HG03558 (cell line): Measurements from ENCODE around the gene SLC38A5.
"Not testable (repeated sequence)": the region's sequence is repeated elsewhere in the genome, so short reads cannot be mapped to it uniquely, and the experiment has no call there.

Experiments used
- ATAC-seq: cut with Tn5 transposase; IDR thresholded peaks from one replicate; pipeline ENCODE4 v1.9.1; 2021; ENCODE audit warnings: moderate number of reproducible peaks; ENCODE audit not compliant: unreplicated experiment; ENCODE audit errors: extremely low read depth

The SLC38A5 gene

DNA sequence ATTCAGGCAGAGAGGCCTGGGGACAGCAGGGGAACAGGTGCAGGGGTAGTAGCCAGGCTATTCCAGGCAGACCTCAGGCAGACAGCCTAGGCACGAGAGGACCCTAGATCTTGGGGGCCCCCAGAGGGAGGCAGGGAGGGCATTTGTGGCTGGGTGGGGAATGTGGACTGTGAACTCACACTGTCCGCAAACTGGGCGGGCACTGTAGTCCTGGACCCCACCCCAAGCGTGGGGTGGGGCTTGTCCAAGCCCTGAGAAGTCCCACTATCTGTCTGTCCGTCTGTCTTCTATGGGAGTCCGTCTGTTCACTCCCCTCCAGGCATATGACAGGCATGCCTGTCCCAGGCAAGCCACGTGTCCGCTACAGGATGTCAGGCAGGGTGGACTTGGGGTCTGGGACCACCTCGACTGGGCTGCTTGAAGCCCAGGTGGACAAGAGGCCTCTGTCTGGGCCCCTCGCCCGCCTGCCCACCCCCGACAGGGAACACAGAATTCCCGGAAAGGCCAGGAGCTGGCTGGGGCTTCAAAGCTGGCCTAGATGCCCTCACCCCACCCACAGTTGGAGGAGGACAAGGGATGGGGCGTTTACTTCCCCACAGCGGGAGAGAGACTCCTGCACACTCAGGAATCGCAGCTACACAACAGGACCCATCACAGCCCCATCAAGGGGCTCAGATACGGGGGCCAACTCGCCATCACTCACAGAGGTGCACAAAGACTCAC, at the start of gene SLC38A5:
Gene SLC38A5 (minus strand): TSS at position 151 of the 723 bp plus-strand sequence. CDS start 2,336 bp downstream, outside the sequence.
- no peak for ATAC-seq

DNA sequence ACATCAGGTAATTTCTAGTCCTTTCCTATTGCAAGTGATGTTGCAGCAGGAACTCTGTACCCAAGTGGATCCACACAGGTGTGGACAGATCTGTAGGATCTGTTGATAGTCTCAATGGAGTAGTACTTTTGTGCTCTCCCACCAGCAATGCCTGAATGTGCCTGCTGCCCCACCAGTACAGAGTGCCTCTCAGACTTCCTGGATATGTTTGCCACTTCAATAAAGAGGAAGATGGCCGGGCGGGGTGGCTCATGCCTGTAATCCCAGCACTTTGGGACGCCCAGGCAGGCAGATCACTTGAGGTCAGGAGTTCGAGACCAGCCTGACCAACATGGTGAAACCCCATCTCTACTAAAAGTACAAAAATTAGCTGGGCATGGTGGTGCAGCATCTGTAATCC, 49.4 kb upstream of the SLC38A5 start:
- not testable (repeated sequence) for ATAC-seq

DNA sequence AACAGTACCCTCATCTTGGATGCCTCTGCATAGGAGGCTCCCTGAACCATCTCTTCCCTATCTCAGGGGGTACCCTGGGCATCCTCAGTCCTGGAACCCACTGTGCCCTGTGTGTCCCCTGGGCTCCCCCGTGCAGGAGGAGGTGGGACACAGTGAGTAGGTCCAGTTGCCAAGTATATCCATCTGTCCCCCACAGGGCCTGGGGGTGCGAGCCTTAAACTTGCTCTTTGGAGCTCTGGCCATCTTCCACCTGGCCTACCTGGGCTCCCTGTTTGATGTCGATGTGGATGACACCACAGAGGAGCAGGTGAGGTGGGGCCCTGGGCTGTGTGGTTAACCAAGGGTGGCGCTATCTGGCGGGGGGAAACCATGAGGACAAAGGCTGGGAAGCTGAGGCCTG, 46.9 kb upstream of the SLC38A5 start:
- no peak for ATAC-seq

DNA sequence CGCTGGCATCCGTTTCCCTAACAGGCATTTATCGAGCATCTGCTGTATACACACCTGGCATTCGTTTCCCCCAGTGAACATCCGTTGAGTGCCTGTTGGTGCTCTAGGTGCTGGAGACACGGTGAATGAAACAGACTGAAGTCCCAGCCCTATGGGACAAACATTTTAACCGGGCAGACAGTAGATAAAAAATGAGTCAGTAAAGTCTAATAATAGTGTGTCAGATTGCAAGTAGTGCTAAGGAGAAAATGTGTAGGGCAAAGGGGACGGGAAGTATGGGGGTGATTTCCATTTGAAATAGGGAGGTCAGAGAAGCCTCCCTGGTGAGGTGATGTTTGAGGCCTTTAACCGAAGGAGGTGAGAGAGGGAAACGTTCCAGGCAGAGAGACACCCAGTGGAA, 46.2 kb upstream of the SLC38A5 start:
- no peak for ATAC-seq

DNA sequence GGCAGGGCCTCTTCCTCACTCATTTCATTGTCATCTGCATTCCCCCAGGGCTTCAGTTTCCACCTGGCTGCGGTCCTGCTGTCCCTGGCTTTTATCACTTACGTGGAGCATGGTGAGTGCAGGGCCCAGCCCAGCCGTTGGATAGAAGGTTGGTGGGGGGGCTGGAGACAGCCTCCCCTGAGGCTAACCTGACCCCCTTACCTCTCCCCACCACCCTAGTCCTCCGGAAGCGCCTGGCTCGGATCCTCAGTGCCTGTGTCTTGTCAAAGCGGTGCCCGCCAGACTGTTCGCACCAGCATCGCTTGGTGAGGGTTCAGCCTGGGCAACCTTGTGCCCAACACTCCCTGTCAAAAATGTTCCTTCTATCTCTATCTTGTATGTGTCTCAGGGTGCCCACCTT, 45.8 kb upstream of the SLC38A5 start:
- no peak for ATAC-seq

DNA sequence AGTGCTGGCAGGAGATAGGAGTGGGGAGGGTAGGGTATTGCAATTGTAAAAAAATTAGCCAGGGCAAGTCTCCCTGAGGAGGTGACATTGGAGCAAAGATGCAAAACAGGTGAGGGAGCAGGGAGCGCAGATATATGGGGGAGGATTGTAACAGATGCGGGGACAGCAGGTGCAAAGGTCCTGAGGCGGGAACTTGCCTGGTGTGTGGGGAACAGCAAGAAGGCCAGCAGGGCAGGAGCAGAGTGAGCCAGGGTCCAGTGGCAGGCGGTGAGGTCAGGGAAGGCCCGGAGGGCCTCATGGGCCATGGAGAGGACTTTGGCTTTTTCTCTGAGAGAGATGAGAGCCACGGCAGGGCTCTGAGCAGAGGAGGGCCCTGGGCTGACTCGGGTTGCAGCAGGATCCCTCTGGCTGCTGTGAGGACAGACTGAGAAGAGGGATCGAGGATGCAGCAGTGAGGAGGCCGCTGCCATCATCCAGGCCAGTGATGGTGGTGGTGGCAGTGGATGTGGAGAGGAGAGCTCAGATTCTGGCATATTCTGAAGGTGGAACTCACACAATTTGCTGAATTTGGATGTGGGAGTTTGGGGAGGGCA, 44.9 kb upstream of the SLC38A5 start:
- no peak for ATAC-seq

DNA sequence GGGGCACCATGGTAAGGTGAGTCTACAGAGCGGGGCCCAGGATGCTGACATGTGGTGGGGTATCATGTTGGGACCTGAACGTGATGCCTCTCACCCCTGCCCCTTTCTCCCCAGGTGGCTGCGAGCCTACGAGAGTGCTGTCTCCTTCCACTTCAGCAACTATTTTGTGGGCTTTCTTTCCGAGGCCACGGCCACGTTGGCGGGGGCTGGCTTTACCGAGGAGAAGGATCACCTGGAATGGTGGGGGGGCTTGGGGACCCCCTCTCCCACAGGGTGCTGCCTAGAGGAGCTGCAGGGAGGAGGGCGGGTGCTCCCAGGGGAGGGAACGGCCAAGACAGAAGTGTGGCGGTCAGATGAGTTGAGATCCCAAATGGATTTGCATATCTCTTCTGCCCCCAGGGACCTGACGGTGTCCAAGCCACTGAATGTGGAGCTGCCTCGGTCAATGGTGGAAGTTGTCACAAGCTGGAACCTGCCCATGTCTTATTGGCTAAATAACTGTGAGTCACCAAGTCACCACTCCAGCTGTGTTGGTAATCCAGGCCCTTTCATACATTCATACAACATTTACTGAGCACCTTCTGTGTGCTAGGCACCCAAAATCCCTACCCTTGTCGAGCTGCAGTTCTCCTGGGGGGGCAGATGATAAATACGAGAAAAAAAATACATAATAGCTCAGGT, 44.2 kb upstream of the SLC38A5 start:
- no peak for ATAC-seq

DNA sequence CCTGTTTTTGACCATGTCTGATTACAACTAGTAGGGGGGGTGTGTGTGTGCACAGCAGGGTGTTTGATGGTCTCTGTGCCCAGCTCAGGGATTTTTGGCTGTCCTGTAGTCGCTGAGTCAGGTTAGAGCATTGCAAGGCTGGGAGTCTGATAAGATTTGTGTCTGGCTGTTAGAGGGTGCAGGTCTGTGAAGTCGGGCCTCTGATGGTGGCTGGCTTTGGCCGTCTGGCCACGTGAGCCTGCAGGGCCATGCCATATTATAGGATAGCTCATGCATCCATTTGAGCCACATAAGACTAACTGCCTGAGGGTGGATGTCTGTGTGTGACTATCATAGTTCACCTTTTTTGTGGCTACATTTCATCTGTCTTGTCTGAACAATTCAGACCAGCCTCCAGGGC, 43.6 kb upstream of the SLC38A5 start:
- no peak for ATAC-seq

DNA sequence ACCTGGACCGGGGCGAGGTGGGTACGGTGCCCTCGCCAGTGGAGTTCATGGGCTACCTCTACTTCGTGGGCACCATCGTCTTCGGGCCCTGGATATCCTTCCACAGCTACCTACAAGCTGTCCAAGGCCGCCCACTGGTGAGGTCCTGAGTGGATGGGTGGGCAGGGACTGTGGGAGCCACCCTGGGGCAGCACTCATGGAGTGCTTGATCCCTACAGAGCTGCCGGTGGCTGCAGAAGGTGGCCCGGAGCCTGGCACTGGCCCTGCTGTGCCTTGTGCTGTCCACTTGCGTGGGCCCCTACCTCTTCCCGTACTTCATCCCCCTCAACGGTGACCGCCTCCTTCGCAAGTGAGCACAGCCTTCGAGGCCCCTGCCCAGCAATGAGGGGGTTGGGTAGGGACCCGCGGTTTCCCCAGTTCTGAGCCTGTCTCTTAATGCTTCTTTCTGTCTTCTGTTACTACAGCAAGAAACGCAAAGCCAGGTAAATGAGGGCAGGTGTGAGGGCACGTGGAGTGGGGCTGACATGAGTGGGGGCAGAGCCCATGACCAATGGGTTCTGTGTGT, 42.4 kb upstream of the SLC38A5 start:
- no peak for ATAC-seq

DNA sequence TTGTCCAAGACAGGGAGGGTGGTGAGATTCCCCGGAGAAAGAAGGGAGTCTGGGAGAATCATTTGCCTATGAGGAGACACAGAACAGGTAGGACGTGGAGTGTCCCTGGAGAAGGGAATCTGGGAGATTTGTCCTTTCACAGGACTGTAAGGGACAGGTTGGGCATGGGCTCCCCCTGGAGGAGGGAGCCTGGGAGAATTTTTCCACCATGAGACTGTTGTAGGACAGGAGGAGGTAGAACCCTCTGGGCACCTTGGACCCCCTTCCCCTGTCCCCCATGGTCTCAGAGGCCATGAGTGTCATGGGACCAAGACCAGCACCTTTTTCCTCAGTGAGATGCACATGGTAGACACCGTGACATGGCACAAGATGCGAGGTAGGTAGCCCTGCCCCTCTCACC, 41.5 kb upstream of the SLC38A5 start:
- no peak for ATAC-seq

DNA sequence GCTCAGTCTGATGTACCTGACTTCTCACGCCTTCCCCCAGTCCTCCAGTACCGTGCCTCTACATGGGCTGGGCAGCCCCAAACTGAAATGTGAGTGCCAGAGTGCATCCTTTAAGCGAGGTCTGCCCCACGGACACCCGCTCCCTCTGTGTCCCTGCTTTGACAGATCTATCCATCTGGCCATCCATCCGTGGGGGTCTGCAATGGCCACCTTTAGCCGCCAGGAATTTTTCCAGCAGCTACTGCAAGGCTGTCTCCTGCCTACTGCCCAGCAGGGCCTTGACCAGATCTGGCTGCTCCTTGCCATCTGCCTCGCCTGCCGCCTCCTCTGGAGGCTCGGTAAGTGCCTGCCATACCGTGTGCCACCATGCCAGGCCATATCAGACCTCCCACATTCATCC, 39.6 kb upstream of the SLC38A5 start:
- no peak for ATAC-seq

DNA sequence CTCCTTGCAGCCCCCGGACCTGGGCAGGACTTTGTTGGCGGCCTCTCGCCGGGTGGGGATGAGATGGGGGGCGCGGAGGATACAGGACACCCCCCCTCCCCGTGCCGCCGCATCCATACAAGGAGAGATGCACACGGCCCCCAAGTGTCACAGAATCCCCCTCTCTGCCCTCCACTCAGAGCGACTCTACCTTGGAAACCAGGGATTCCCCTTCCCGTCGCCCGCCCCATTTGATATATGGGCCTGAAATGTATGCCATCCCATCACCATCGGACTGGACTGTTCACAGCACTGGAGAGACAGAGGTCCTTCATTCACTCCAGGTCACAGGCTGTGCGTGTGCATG, 39.2 kb upstream of the SLC38A5 start:
- ATAC-seq: no peak

DNA sequence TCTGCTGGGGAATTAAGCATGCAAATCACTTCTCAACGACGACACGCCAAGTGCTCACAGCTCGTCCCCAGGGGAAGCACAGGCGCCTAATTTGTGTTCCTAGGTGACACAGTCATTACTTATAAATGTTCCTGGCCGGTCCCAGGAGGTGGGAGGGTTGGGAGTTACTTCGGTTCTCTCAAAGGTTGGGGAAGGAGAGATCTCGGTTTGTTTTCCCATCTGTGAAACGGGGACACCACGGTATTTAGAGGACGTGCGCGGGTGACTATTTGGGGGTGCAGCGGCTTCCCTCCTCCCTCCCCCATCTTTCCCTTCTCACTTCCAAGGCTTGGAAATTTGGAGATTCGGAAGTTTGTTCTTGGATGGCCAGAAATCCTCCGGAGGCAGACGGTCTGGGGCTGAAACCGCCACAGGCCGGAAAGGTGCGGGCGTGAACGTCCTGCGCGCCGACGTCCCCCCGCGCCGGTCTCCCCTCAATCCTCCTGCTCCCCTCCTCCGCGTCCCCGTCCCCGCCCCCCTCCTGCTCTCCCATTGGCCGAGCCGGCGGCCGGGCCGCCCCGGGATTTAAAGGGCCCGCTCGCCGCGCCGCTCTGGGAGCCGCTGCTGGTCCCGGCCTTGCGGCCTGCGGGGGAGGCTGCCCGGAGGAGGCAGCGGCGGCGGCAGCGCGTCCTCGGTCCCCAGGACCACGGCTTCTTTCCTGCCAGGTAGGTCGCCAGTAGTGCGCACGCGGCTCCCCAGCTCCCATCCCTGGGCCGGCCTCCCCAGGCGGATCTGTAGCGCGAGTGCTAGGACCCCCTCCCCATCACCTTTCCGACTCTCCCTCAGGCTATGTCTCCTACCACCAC, 38.6 kb upstream of the SLC38A5 start, which contains the start of gene PORCN:
Gene PORCN (plus strand): TSS at position 593 of the 845 bp plus-strand sequence. CDS start 829 bp downstream, outside the sequence.
- no peak for ATAC-seq

DNA sequence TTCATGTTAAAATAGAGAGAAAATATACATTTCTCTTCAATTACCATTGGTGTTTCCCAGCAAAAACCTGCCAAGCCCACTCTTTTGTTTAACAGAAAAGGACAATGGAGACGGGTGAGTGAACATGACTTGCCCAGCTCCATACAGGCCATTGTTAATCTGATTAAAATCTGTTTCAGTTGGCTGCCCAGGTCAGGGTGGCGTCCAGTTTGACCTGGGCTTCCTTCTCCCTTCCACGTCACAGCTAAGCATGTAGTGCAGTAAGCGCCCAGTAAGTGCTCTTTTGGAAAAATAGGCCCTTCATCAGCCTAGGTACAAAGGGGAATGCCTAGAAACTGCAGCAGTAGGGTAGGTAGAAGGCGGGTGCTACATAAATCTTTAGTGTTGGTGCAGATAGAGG, 37.2 kb upstream of the SLC38A5 start:
- no peak for ATAC-seq

DNA sequence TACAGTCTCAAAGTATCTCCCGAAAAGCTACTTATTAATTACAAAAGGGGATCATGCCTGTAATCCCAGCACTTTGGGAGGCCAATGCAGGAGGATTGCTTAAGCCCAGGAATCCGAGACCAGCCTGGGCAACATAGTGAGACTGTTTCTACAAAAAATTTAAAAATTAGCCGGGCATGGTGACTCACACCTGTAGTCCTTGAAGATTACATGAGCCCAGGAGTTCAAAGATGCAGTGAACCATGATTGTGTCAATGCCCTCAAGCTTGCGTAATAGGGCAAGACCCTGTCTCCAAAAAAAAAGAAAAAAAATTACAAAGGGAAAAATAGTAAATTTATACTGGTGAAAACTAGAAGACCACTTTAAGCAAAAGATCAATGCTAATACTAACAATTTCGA, 35.4 kb upstream of the SLC38A5 start:
- no peak for ATAC-seq

DNA sequence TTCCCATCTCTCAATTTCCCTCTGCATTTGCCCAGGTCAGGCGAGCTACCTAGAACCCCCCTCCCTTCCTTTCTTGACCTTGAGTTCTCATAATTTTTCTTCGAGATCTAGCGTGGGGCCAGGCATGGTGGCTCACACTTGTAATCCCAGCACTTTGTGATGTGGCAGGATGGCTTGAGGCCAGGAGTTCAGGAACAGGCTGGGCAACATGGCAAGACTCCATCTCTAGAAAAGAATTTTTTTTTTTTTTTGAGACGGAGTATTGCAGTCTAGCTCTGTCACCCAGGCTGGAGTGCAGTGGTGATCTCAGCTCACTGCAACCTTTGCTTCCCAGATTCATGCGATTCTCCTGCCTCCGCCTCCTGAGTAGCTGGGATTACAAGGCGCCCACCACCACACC, 34.2 kb upstream of the SLC38A5 start:
- ATAC-seq: no peak

DNA sequence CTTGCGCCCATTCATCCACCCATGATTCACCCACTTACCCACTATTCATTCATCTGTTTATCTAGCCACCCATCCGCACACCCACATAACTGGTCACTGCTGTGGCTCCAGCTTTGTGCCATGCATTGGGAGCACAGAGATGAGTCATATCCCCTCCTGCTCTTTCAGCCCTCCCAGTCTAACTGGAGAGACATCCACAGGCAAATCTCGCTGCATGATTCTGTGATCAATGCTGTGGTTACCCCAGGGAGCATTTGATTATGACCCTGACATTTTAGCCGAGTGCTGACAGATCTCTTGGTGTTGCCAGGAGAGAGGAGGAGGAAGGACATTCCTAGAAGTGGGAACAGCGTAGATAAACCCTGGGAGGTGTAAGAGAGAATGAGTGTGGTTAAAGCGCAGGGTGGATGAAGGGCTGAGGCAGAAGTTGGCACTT, 28.3 kb upstream of the SLC38A5 start:
- ATAC-seq: no peak

DNA sequence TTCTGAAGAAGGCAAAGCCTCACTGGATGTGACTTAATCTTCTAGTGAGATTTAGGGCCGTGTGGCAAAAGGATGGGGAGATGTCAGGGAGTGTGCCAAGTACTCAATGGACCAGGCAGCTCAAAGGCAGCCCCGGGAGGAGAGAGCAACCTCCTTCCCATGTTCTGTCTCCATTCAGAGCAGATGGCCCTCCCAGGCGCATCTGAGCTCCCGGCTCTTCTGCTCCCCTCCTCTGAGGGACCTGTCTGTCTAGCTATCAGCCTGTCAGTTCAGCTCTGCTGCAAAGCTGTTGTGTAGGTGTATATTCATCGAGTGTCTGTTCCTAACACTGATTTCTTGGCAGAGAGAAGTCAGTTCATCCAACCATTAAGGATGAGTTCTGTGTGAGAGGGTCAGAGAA, 27.8 kb upstream of the SLC38A5 start:
- no peak for ATAC-seq

DNA sequence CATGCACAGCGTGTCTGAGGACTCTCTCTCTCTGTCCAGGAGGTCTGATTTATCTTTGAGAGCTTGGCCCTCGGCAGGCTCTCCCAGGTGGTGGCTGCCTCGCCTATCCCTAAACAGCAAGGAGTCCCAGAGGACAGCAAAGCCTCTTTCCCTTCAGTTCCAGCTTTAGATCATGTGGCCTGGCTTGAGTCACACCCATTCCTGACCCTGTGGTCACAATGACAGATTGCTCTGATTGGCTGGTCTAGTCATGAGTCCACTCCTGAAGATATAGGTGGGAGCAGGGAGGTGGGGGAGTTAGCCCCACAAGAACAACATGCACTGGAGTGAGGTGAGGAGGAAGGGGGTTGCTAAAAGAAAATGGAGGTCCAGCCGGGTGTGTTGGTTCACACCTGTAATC, 26.6 kb upstream of the SLC38A5 start:
- no peak for ATAC-seq

DNA sequence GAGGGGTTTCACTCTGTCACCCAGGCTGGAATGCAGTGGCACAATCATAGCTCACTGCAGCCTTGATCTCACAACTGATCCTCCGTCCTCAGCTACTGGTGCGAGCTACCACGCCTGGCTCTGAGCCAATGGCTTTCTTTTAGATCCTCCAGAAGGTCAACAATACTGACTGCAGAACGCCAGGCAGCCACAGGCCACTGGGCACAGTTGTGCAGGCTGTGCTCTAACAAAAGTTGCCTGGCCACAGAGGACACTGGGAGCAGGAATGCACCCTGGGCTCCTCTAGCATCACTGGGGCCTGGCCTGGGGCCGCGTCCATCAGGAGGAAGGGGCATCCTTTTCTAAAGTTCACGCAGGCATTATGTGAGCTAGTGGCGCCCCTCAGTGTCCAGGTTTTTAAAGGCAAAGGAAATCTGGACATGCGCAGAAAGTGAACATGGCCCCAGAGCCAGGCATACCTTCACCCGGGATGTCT, 23.9 kb upstream of the SLC38A5 start:
- no peak for ATAC-seq
